Spleen (tissue), 7 donors: ENCODE measurements around the gene C16orf54.

Experiments used
- POLR2AphosphoS5 ChIP-seq, 3 donors: sonication (generic); formaldehyde crosslinking; IDR thresholded peaks; one replicate each; pipeline ENCODE4 v1.5.1; 2017; ENCODE audit warnings: antibody characterized with exemption in 3 of 3
- TF ChIP-seq, protein P1 (sequence below), 11 experiments: fragments of 200-600 bp in 7 of 11; fragments of 450-650 bp in 4 of 11; sonication (generic) in 4 of 11; IDR thresholded peaks in 8 of 11; conservative IDR thresholded peaks in 3 of 11; 1 replicate in 7 of 11; 2 replicates in 4 of 11; pipeline versions ENCODE4 v1.4.0 to v1.8.0; 2016 to 2021; ENCODE audit warnings: antibody characterized with exemption in 11 of 11, inconsistent platforms in 4 of 11, mild to moderate bottlenecking in 1 of 11
- donor health status: DM: no; HTN: no; CAD: no; lungs with moderate emphysema.
- donor health status: DM: no; HTN: no; CAD: no.
- donor health status: DM: no; HTN: no; CAD: no.

DNA sequence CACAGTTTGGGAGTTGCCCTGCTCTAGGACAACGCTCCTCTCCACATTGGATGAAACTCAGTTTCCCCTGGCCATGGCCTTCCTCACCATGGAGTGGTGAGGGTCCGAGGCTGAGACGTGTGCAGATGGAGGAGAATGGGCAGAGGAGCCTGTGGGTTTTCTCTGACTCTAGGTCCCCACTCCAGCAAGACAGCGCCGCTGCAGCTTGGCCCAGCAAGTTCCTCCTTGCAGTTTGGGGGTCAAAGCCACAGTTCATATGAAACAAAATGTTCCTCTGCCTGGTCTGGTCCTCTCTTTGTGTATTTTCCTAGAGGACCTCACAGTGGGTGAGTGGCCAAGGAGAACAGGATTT lies 2.3 kb downstream of the C16orf54 start:
- no peak for TF ChIP-seq POLR2AphosphoS5 (IDR thresholded peaks at IDR 0.05)
- TF ChIP-seq, protein P1, sequence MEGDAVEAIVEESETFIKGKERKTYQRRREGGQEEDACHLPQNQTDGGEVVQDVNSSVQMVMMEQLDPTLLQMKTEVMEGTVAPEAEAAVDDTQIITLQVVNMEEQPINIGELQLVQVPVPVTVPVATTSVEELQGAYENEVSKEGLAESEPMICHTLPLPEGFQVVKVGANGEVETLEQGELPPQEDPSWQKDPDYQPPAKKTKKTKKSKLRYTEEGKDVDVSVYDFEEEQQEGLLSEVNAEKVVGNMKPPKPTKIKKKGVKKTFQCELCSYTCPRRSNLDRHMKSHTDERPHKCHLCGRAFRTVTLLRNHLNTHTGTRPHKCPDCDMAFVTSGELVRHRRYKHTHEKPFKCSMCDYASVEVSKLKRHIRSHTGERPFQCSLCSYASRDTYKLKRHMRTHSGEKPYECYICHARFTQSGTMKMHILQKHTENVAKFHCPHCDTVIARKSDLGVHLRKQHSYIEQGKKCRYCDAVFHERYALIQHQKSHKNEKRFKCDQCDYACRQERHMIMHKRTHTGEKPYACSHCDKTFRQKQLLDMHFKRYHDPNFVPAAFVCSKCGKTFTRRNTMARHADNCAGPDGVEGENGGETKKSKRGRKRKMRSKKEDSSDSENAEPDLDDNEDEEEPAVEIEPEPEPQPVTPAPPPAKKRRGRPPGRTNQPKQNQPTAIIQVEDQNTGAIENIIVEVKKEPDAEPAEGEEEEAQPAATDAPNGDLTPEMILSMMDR (IDR thresholded peaks at IDR 0.05 in 8 of 11, conservative IDR thresholded peaks at IDR 0.05 in 3 of 11): no peak
